Astrocyte (in vitro differentiated cells and primary cell): ENCODE data around the gene SEC63.

Experiments
- EZH2 ChIP-seq: IDR thresholded peaks from 2 replicates; pipeline ENCODE4 v1.6.1; 2012; ENCODE audit warnings: mild to moderate bottlenecking, low read length, inconsistent platforms; ENCODE audit not compliant: insufficient read depth
- TF ChIP-seq, protein P1 (sequence below): IDR thresholded peaks from 2 replicates; pipeline ENCODE4 v1.5.1; 2011; ENCODE audit warnings: low read depth, mild to moderate bottlenecking, inconsistent platforms, low read length, moderate library complexity; ENCODE audit not compliant: insufficient read depth

DNA sequence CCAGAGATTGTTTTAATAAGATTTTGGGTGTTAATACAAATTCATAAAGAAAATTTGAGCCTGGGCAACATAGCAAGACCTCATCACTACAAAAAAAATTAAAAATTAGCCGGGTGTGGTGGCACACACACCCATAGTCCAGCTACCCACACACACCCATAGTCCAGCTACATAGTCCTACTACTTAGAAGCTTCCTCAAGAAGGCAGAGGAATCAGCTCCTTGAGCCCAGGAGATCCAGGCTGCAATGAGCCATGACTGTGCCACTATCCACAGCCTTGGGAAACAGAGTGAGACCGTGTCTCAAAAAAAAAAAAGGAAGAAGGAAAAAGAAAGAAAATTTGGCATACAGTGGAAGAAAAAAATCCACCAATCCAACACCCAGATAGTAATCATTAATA, 16.8 kb downstream of the SEC63 start:
- TF ChIP-seq, protein P1, sequence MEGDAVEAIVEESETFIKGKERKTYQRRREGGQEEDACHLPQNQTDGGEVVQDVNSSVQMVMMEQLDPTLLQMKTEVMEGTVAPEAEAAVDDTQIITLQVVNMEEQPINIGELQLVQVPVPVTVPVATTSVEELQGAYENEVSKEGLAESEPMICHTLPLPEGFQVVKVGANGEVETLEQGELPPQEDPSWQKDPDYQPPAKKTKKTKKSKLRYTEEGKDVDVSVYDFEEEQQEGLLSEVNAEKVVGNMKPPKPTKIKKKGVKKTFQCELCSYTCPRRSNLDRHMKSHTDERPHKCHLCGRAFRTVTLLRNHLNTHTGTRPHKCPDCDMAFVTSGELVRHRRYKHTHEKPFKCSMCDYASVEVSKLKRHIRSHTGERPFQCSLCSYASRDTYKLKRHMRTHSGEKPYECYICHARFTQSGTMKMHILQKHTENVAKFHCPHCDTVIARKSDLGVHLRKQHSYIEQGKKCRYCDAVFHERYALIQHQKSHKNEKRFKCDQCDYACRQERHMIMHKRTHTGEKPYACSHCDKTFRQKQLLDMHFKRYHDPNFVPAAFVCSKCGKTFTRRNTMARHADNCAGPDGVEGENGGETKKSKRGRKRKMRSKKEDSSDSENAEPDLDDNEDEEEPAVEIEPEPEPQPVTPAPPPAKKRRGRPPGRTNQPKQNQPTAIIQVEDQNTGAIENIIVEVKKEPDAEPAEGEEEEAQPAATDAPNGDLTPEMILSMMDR: no peak
- no peak for TF ChIP-seq EZH2
